Measurements from ENCODE around the gene LRCOL1. TPM values are rescaled to one million over a fixed set of nuclear protein-coding genes. Genes with fewer than 3 reads are reported as not detected.
A peak's percentile ranks its signal among the peaks of the same experiment; 100 is the strongest.

The LRCOL1 gene
- total and polyA plus RNA-seq, 10 donors, result 0.54 to 4.1 (median 1.4) TPM; not detected in 2

- no peak for DNase-seq
- peaks cover 0 to 29% (median 12%) of the 10 kb centered on the region in 8 donors for H3K9me3 ChIP-seq
- no peaks in the 10 kb centered on the region for H3K36me3 ChIP-seq
- TF ChIP-seq CTCF (IDR thresholded peaks at IDR 0.05 in 8 of 11, conservative IDR thresholded peaks at IDR 0.05 in 3 of 11), result no peak
- TF ChIP-seq POLR2A (IDR thresholded peaks at IDR 0.05), result no peak
- no peak for TF ChIP-seq POLR2AphosphoS5 (IDR thresholded peaks at IDR 0.05)
- H3K4me1 ChIP-seq, result peaks cover 3 to 35% (median 17%) of the 10 kb centered on the region in 6 donors
- H3K27ac ChIP-seq, result no peak overlapping the region
- 77 to 93% (median 80%) methylated on average over 5 of the region's 5 CpGs for WGBS, 5 donors
- H3K4me3 ChIP-seq, result no peak overlapping the region
- H3K27me3 ChIP-seq (replicated peaks in 1 of 7), result peaks cover 0 to 71% (median 39%) of the 10 kb centered on the region in 7 donors
- intact Hi-C loops (cut with DNase I; ENCODE audit: low total_unique reads), result loop anchor here (10.0 kb wide), 1 partner anchor 459 kb away; no protein-coding TSS in a partner anchor
Observed at GRCh38 chr12:132614029-132614428, 3.6 kb upstream of the LRCOL1 start.

GRCh38 chr12:132611620-132612019 lies 1.2 kb upstream of the LRCOL1 start:
- Histone ChIP-seq H3K27ac (no peak overlapping the region), H3K4me3 (no peak overlapping the region), H3K36me3 (no peaks in the 10 kb centered on the region), H3K27me3 (replicated peaks in 1 of 7) (peaks cover 0 to 67% (median 24%) of the 10 kb centered on the region in 7 donors), H3K9me3 (peaks cover 0 to 16% (median 8%) of the 10 kb centered on the region in 8 donors), H3K4me1 (peaks cover 3 to 38% (median 17%) of the 10 kb centered on the region in 6 donors)
- intact Hi-C loops (cut with DNase I; ENCODE audit: low total_unique reads), result loop anchor here (10.0 kb wide), 1 partner anchor 457 kb away; no protein-coding TSS in a partner anchor
- WGBS, 5 donors, result 91 to 97% (median 92%) methylated on average over 5 to 10 of the region's 10 CpGs
- no peak for TF ChIP-seq POLR2A (IDR thresholded peaks at IDR 0.05)
- no peak for TF ChIP-seq CTCF (IDR thresholded peaks at IDR 0.05 in 8 of 11, conservative IDR thresholded peaks at IDR 0.05 in 3 of 11)
- no peak for TF ChIP-seq POLR2AphosphoS5 (IDR thresholded peaks at IDR 0.05)
- DNase-seq, result no peak

- WGBS, 5 donors, result 77 to 83% (median 80%) methylated on average over 33 of the region's 33 CpGs
- H3K4me1 ChIP-seq, result peaks cover 3 to 38% (median 17%) of the 10 kb centered on the region in 6 donors
- peaks cover 0 to 10% (median 2%) of the 10 kb centered on the region in 8 donors for H3K9me3 ChIP-seq
- H3K27ac ChIP-seq, result no peak overlapping the region
- H3K36me3 ChIP-seq, result no peaks in the 10 kb centered on the region
- no peak for DNase-seq
- intact Hi-C loops (cut with DNase I; ENCODE audit: low total_unique reads), result loop anchor here (10.0 kb wide), 1 partner anchor 456 kb away; no protein-coding TSS in a partner anchor
- H3K27me3 ChIP-seq (replicated peaks in 1 of 7), result peaks cover 0 to 67% (median 19%) of the 10 kb centered on the region in 7 donors
- no peak for TF ChIP-seq CTCF (IDR thresholded peaks at IDR 0.05 in 8 of 11, conservative IDR thresholded peaks at IDR 0.05 in 3 of 11)
- no peak for TF ChIP-seq POLR2A (IDR thresholded peaks at IDR 0.05)
- no peak for TF ChIP-seq POLR2AphosphoS5 (IDR thresholded peaks at IDR 0.05)
- H3K4me3 ChIP-seq, result peak overlapping the region in 1 of 8 donors; percentile 46
Observed at GRCh38 chr12:132610866-132611602, 652 bp upstream of the LRCOL1 start.

All from spleen (tissue), 11 donors.